CD14-positive monocyte (primary cell): ENCODE results near the gene MCU. TPM values are rescaled to one million over a fixed set of nuclear protein-coding genes. Genes with fewer than 3 reads are reported as not detected.
A peak's percentile ranks its signal among the peaks of the same experiment; 100 is the strongest.

ENCODE experiments used
- DNase-seq, 3 donors: peaks; one replicate each; pipeline ENCODE4 v3.0.0-alpha.2; 2011 to 2022
- H2AFZ ChIP-seq: 2 replicates; pipeline ENCODE4 v1.6.0; 2012; ENCODE audit warnings: mild to moderate bottlenecking, low read depth, low read length, inconsistent platforms; ENCODE audit not compliant: insufficient read depth, poor library complexity, severe bottlenecking
- H3K27ac ChIP-seq, 2 donors: 1 replicate in 1 of 2; 2 replicates in 1 of 2; pipeline ENCODE4 v1.5.1; 2012 to 2013; ENCODE audit warnings: low read length in 2 of 2, control low read depth in 1 of 2, inconsistent platforms in 1 of 2, low read depth in 1 of 2, mild to moderate bottlenecking in 1 of 2
- H3K27me3 ChIP-seq, 2 donors: one replicate each; pipeline versions ENCODE4 v1.6.0 to v1.6.1; 2011 to 2013; ENCODE audit warnings: low read length in 2 of 2; ENCODE audit not compliant: control insufficient read depth in 2 of 2, insufficient read depth in 2 of 2
- H3K36me3 ChIP-seq, 2 donors: replicated peaks in 1 of 2; 1 replicate in 1 of 2; 2 replicates in 1 of 2; pipeline versions ENCODE4 v1.5.1 to v1.6.1; 2012 to 2013; ENCODE audit warnings: low read length in 2 of 2, control low read depth in 1 of 2, inconsistent platforms in 1 of 2, mild to moderate bottlenecking in 1 of 2; ENCODE audit not compliant: insufficient read depth in 2 of 2, control insufficient read depth in 1 of 2
- H3K4me1 ChIP-seq, 2 donors: 1 replicate in 1 of 2; 2 replicates in 1 of 2; pipeline versions ENCODE4 v1.5.1 to v1.6.1; 2012 to 2013; ENCODE audit warnings: low read length in 2 of 2, control low read depth in 1 of 2, inconsistent platforms in 1 of 2, mild to moderate bottlenecking in 1 of 2, moderate library complexity in 1 of 2; ENCODE audit not compliant: insufficient read depth in 2 of 2, control insufficient read depth in 1 of 2
- H3K4me2 ChIP-seq: replicated peaks from 2 replicates; pipeline ENCODE3; 2012; ENCODE audit warnings: low read length, moderate library complexity, mild to moderate bottlenecking; ENCODE audit not compliant: poor library complexity, severe bottlenecking; ENCODE audit errors: extremely low read depth
- H3K4me3 ChIP-seq, 3 experiments: fragments of 200-600 bp in 1 of 3; sonication (generic) in 1 of 3; replicated peaks in 1 of 3; 1 replicate in 2 of 3; 2 replicates in 1 of 3; pipeline ENCODE4 v1.5.1; 2011 to 2013; ENCODE audit warnings: low read length in 3 of 3, mild to moderate bottlenecking in 3 of 3, control low read depth in 2 of 3, low read depth in 2 of 3, inconsistent platforms in 1 of 3, moderate library complexity in 1 of 3
- H3K79me2 ChIP-seq: 2 replicates; pipeline ENCODE4 v1.6.0; 2012; ENCODE audit warnings: mild to moderate bottlenecking, control low read depth, inconsistent platforms, low read length, moderate library complexity; ENCODE audit not compliant: insufficient read depth
- H3K9ac ChIP-seq: 2 replicates; pipeline ENCODE4 v1.6.0; 2017; ENCODE audit warnings: low read length, mild to moderate bottlenecking; ENCODE audit not compliant: insufficient read depth, poor library complexity, severe bottlenecking
- H3K9me3 ChIP-seq, 2 donors: replicated peaks in 1 of 2; 1 replicate in 1 of 2; 2 replicates in 1 of 2; pipeline versions ENCODE4 v1.5.1 to v1.6.1; 2012 to 2013; ENCODE audit warnings: low read length in 2 of 2, control low read depth in 1 of 2; ENCODE audit not compliant: control insufficient read depth in 1 of 2, insufficient read depth in 1 of 2
- H4K20me1 ChIP-seq: 2 replicates; pipeline ENCODE4 v1.6.0; 2012; ENCODE audit warnings: mild to moderate bottlenecking, low read length, control low read depth, moderate library complexity; ENCODE audit not compliant: insufficient read depth
- H3K27ac Mint-ChIP-seq, 7 donors: one replicate each; pipeline ENCODE4 v1.8.0; 2020; ENCODE audit warnings: mild to moderate bottlenecking in 7 of 7, mixed read lengths in 7 of 7, moderate library complexity in 6 of 7, inconsistent platforms in 2 of 7
- H3K27me3 Mint-ChIP-seq, 3 donors: one replicate each; pipeline ENCODE4 v1.8.0; 2021 to 2022; ENCODE audit warnings: low read depth in 3 of 3, mild to moderate bottlenecking in 3 of 3, mixed read lengths in 3 of 3, moderate library complexity in 3 of 3, inconsistent platforms in 1 of 3
- H3K36me3 Mint-ChIP-seq, 2 donors: one replicate each; pipeline ENCODE4 v1.8.0; 2020; ENCODE audit warnings: mixed read lengths in 2 of 2, inconsistent platforms in 1 of 2, mild to moderate bottlenecking in 1 of 2
- H3K4me1 Mint-ChIP-seq: one replicate; pipeline ENCODE4 v1.8.0; 2020; ENCODE audit warnings: mild to moderate bottlenecking, mixed read lengths
- H3K4me3 Mint-ChIP-seq, 2 donors: one replicate each; pipeline ENCODE4 v1.8.0; 2020; ENCODE audit warnings: mild to moderate bottlenecking in 2 of 2, mixed read lengths in 2 of 2, moderate library complexity in 1 of 2
- H3K9me3 Mint-ChIP-seq, 7 donors: one replicate each; pipeline ENCODE4 v1.8.0; 2020 to 2022; ENCODE audit warnings: mixed read lengths in 7 of 7, mild to moderate bottlenecking in 6 of 7, moderate library complexity in 6 of 7, inconsistent platforms in 2 of 7
- WGBS: methylation state at CpG from one replicate; pipeline ENCODE4 v1.1.5; 2013; ENCODE audit warnings: missing lambda C conversion rate; ENCODE audit not compliant: insufficient coverage; 5-methylcytosine and 5-hydroxymethylcytosine counted together
- intact Hi-C, 2 donors: fragments of 100-400 bp; cut with micrococcal nuclease; formaldehyde crosslinking; loops; one replicate each; pipeline versions ENCODE4 v1.15.0 to v1.15.1; 2023
- polyA plus RNA-seq, 3 donors: library from polyadenylated mRNA; depleted of rRNA in 1 of 3; unstranded in 2 of 3; stranded (reverse) in 1 of 3; fragments of 300-500 nt in 2 of 3; fragments of >200 nt in 1 of 3; fragmentation: Illumina TruSeq in 2 of 3; gene quantifications; 1 replicate in 2 of 3; 2 replicates in 1 of 3; pipeline ENCODE4 v1.2.3, GENCODE V29; 2012 to 2021
- TF ChIP-seq, protein P1 (sequence below): fragments of 200-600 bp; IDR thresholded peaks from one replicate; pipeline ENCODE4 v1.8.0; 2022; ENCODE audit warnings: antibody characterized with exemption, mild to moderate bottlenecking

Gene MCU
- polyA plus RNA-seq, 3 donors: 11.7 to 23.1 (median 16.5) TPM

DNA sequence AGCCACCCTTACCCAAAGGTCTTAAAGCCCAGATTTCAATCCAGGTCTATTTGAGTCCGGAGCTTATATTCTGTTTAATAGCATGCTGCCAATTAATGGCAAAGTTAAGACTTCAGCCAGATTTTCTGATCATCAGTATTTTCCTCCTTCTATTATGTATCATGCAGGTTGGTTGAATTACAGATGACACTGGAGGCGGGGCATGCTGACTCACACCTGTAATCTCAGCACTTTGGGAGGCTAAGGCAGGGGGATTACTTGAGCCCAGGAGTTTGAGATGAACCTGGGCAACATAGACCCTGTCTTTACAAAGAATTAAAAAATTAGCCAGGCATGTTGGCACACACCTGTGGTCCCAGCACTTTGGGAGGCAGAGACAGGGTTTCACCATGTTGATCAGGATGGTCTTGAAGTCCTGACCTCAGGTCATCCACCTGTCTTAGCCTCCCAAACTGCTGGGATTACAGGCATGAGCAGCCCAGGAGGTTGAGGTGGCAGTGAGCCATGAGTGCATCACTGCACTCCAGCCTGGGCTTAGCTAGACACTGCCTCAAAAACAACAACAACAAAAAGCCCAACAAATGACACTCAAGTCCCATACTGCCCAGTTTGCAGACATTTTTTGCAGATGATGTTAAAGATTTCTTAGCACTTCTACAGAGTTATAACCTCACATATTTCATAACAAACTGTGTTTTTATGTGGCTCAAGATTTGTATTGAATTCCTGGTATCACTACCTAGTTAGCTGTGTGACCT, 62.5 kb downstream of the MCU start:
- peaks cover 19 to 24% of the 10 kb centered on the region in 2 donors for H3K4me1 ChIP-seq
- no peaks in the 10 kb centered on the region for H3K9me3 Mint-ChIP-seq
- H3K27ac ChIP-seq: peak overlapping the region in 1 of 2 donors; percentile 43
- peaks cover 29% of the 10 kb centered on the region for H3K79me2 ChIP-seq
- H3K4me2 ChIP-seq: peak overlapping the region; percentile 38
- H3K4me3 ChIP-seq: peak overlapping the region in 1 of 3 experiments; percentile 13
- H3K27me3 ChIP-seq: no peaks in the 10 kb centered on the region
- no CpG with 5 or more reads among the region's 2 CpGs for WGBS
- TF ChIP-seq, protein P1, sequence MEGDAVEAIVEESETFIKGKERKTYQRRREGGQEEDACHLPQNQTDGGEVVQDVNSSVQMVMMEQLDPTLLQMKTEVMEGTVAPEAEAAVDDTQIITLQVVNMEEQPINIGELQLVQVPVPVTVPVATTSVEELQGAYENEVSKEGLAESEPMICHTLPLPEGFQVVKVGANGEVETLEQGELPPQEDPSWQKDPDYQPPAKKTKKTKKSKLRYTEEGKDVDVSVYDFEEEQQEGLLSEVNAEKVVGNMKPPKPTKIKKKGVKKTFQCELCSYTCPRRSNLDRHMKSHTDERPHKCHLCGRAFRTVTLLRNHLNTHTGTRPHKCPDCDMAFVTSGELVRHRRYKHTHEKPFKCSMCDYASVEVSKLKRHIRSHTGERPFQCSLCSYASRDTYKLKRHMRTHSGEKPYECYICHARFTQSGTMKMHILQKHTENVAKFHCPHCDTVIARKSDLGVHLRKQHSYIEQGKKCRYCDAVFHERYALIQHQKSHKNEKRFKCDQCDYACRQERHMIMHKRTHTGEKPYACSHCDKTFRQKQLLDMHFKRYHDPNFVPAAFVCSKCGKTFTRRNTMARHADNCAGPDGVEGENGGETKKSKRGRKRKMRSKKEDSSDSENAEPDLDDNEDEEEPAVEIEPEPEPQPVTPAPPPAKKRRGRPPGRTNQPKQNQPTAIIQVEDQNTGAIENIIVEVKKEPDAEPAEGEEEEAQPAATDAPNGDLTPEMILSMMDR: no peak
- DNase-seq: no peak
- H3K9ac ChIP-seq: peak overlapping the region; percentile 26
- peaks cover 46% of the 10 kb centered on the region for H4K20me1 ChIP-seq
- H3K27me3 Mint-ChIP-seq: peaks cover 0 to 2% (median 0%) of the 10 kb centered on the region in 3 donors
- no peaks in the 10 kb centered on the region for H3K36me3 ChIP-seq
- H3K27ac Mint-ChIP-seq: peak overlapping the region in 2 of 7 donors; percentile 50 to 60
- peak overlapping the region in 1 of 2 donors; percentile 68 for H3K4me3 Mint-ChIP-seq
- H3K4me1 Mint-ChIP-seq: peaks cover 41% of the 10 kb centered on the region
- no peaks in the 10 kb centered on the region for H3K9me3 ChIP-seq
- intact Hi-C loops: no loop called here
- peaks cover 13 to 17% of the 10 kb centered on the region in 2 donors for H3K36me3 Mint-ChIP-seq
- H2AFZ ChIP-seq: no peak overlapping the region

DNA sequence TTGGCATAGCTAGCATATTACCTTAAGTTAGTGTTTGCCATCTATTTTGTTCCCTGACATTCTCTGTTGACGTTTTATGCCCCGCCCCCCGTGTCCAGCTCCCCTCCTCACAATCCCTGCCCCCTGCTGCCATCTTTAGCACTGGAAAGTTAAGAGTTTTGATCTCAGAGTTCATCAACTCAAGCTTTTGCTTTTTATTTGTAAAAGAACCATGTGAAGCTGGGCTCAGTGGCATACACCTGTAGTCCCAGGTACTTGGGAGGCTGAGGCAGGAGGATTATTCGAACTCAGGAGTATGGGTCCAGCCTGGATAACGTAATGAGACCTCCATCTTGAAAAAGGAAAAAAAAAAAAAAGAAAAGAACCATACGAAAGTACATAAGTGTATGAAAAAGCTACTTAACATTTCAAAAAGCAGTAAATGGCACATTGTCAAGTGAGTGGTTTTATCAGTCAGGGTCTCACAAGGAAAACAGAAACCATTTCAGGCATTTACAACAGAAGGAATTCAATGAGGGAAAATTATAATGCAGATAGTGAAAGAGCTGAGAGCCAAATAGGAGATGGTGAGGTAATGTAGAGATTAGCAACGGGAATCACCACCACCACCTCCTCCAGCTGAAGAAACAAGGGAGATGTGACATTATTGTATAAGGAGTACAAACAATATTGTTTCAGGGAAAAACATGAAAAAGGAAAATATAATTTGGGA, 64.9 kb downstream of the MCU start:
- H4K20me1 ChIP-seq: peaks cover 45% of the 10 kb centered on the region
- WGBS: 100% methylated on average over 1 of the region's 7 CpGs
- no peak for DNase-seq
- peaks cover 28% of the 10 kb centered on the region for H3K79me2 ChIP-seq
- H3K4me3 ChIP-seq: no peak overlapping the region
- peaks cover 19 to 24% of the 10 kb centered on the region in 2 donors for H3K4me1 ChIP-seq
- H3K4me2 ChIP-seq: no peak overlapping the region
- Mint-ChIP-seq H3K4me3 (no peak overlapping the region), H3K9me3 (no peaks in the 10 kb centered on the region), H3K27ac (peak overlapping the region in 1 of 7 donors; percentile 72), H3K27me3 (peaks cover 0 to 5% (median 0%) of the 10 kb centered on the region in 3 donors), H3K4me1 (peaks cover 43% of the 10 kb centered on the region), H3K36me3 (peaks cover 16 to 22% of the 10 kb centered on the region in 2 donors)
- H3K36me3 ChIP-seq: no peaks in the 10 kb centered on the region
- H3K9ac ChIP-seq: no peak overlapping the region
- intact Hi-C loops: no loop called here
- TF ChIP-seq, protein P1: no peak
- H3K27me3 ChIP-seq: no peaks in the 10 kb centered on the region
- no peaks in the 10 kb centered on the region for H3K9me3 ChIP-seq
- no peak overlapping the region for H2AFZ ChIP-seq
- no peak overlapping the region for H3K27ac ChIP-seq
